Measurements from ENCODE around the gene FAM216B. TPM values are rescaled to one million over a fixed set of nuclear protein-coding genes. Genes with fewer than 3 reads are reported as not detected.

FAM216B gene
- total and polyA plus RNA-seq, 9 of the 15 experiments (the other 6 are each of a cell fraction or from before 2014, with no cell fraction given): not detected

- TF ChIP-seq ZBTB9 (CRISPR knock-in tag; IDR thresholded peaks at IDR 0.05): no peak
- TF ChIP-seq E2F3 (CRISPR knock-in tag; IDR thresholded peaks at IDR 0.05): no peak
- TF ChIP-seq HEY1 (CRISPR knock-in tag; IDR thresholded peaks at IDR 0.05; ENCODE audit: borderline replicate concordance): no peak
- no peak for TF ChIP-seq CHCHD3 (CRISPR knock-in tag; IDR thresholded peaks at IDR 0.05)
- TF ChIP-seq ZBTB2 (IDR thresholded peaks at IDR 0.05): no peak
- no peak for TF ChIP-seq ZNF175 (CRISPR knock-in tag; IDR thresholded peaks at IDR 0.05; ENCODE audit: low read depth)
Observed at GRCh38 chr13:42762251-42762650, 19.1 kb upstream of the FAM216B start (continued).

GRCh38 chr13:42762917-42763316, 18.5 kb upstream of the FAM216B start:
- in situ Hi-C loops (cut with MboI): no loop called here
- Histone ChIP-seq H3K27me3 (ENCODE audit: control insufficient read depth in 2 of 2, insufficient read depth in 2 of 2, low read length in 2 of 2) (no peaks in the 10 kb centered on the region), H3K4me1 (replicated peaks in 1 of 2; ENCODE audit: control insufficient read depth in 2 of 2, insufficient read depth in 2 of 2, low read length in 2 of 2) (no peaks in the 10 kb centered on the region), H3K9me1 (ENCODE audit: control insufficient read depth, insufficient read depth, low read length) (no peaks in the 10 kb centered on the region), H3K79me2 (ENCODE audit: control insufficient read depth, insufficient read depth, low read length) (no peaks in the 10 kb centered on the region), H3K27ac (ENCODE audit: extremely low read depth, low read depth, low read length) (no peak overlapping the region), H3K4me2 (ENCODE audit: insufficient read depth, low read length) (no peak overlapping the region), H3K36me3 (ENCODE audit: control insufficient read depth, insufficient read depth, low read length) (no peaks in the 10 kb centered on the region), H3K9ac (ENCODE audit: insufficient read depth in 1 of 2, low read depth in 2 of 2, low read length in 2 of 2) (no peak overlapping the region), H3K9me3 (replicated peaks; ENCODE audit: control insufficient read depth, insufficient read depth, low read depth, low read length) (no peaks in the 10 kb centered on the region), H2AFZ (ENCODE audit: low read depth, low read length) (no peak overlapping the region), H3K4me3 (no peak overlapping the region), H4K20me1 (replicated peaks; ENCODE audit: control insufficient read depth, insufficient read depth, low read length) (no peaks in the 10 kb centered on the region)
- no TSS peak for BruUV-seq (replicated peaks)
- DNase-seq (ENCODE audit: extremely low read depth in 1 of 4, low spot score in 3 of 4): no peak
- WGBS (ENCODE audit: insufficient coverage, low coverage, missing lambda C conversion rate): 0% methylated on average over 2 of the region's 2 CpGs
- CTCF ChIA-PET (ENCODE audit: low intra/inter-chr PET ratio): no interaction called here
- POLR2A ChIA-PET: interaction anchor here (1.0 kb wide), 1 partner anchor 13 kb away, joined by 3 read pairs; no protein-coding TSS in a partner anchor
- no peak for ATAC-seq
- no peak for FAIRE-seq
- intact Hi-C loops (cut with micrococcal nuclease): no loop called here
- TF ChIP-seq NR0B1 (IDR thresholded peaks at IDR 0.05; ENCODE audit: partially characterized antibody): no peak
- no peak for TF ChIP-seq MXI1 (IDR thresholded peaks at IDR 0.05; ENCODE audit: low read depth, low read length)
- TF ChIP-seq JUN (IDR thresholded peaks at IDR 0.05; ENCODE audit: borderline replicate concordance, low read depth, low read length): 0 out of 2 replicates have a peak, but pooled peaks have one; percentile 34
- TF ChIP-seq JUN (CRISPR knock-in tag; IDR thresholded peaks at IDR 0.05; ENCODE audit: borderline replicate concordance): no peak
- no peak for TF ChIP-seq ID3 (CRISPR knock-in tag; IDR thresholded peaks at IDR 0.05)
- no peak for TF ChIP-seq ID3 (tag; IDR thresholded peaks at IDR 0.05)
- TF ChIP-seq MYBL2 (IDR thresholded peaks at IDR 0.05; ENCODE audit: low read depth): no peak
- TF ChIP-seq MYBL2 (CRISPR knock-in tag; IDR thresholded peaks at IDR 0.05; ENCODE audit: borderline replicate concordance): no peak
- no peak for TF ChIP-seq POLR3G (IDR thresholded peaks at IDR 0.05; ENCODE audit: extremely low read depth, insufficient read length, insufficient replicate concordance)
- no peak for TF ChIP-seq ZNF282 (CRISPR knock-in tag; IDR thresholded peaks at IDR 0.05)
- TF ChIP-seq FOSL1 (tag; conservative IDR thresholded peaks at IDR 0.05): peak; percentile 57

Measured in K562 (cell line).